Testis (tissue), 2 donors: ENCODE data around the gene PTPRE.
"Not testable (repeated sequence)": the region's sequence is repeated elsewhere in the genome, so short reads cannot be mapped to it uniquely, and the experiment has no call there.

ENCODE experiments used
- CTCF ChIP-seq, 3 experiments: fragments of 450-650 bp in 2 of 3; fragments of 200-600 bp in 1 of 3; sonication (generic) in 1 of 3; IDR thresholded peaks; one replicate each; pipeline ENCODE4 v1.5.1; 2016 to 2019; ENCODE audit warnings: antibody characterized with exemption in 3 of 3, mild to moderate bottlenecking in 2 of 3, moderate library complexity in 1 of 3
- POLR2A ChIP-seq: fragments of 450-650 bp; IDR thresholded peaks from one replicate; pipeline ENCODE4 v1.6.1; 2017; ENCODE audit warnings: antibody characterized with exemption, mild to moderate bottlenecking, moderate library complexity

DNA sequence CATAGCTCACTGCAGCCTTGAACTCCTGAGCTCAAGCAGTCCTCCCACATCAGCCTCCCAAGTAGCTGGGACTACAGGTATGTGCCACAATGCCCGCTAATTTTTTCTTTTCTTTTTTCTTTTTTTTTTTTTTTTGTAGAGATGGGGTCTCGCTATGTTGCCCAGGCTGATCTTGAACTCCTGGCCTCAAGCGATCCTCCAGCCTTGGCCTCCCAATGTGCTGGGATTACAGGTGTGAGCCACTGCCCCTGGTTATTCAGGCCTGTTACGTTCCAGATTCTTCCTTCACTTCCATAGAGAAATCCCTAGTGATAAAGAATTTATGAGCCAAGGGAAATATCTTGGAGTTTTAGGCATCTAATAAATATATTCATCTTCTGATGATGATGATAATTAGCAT is 187.7 kb downstream of the PTPRE start:
- TF ChIP-seq POLR2A; CTCF (IDR thresholded peaks at IDR 0.05): not testable (repeated sequence)
